Measurements from ENCODE around the gene SNX11.
"Not testable (repeated sequence)": the region's sequence is repeated elsewhere in the genome, so short reads cannot be mapped to it uniquely, and the experiment has no call there.

The SNX11 gene

GRCh38 chr17:48066192-48066591 is 41.4 kb upstream of the SNX11 start:
- TF ChIP-seq CTCF (IDR thresholded peaks at IDR 0.05; ENCODE audit: low read depth, low read length), result no peak
- H3K4me3 ChIP-seq (ENCODE audit: low read depth, low read length), result no peak overlapping the region
- in situ Hi-C loops (cut with HindIII; ENCODE audit: low sequenced_read_pairs), result no loop called here
- no peak for DNase-seq (ENCODE audit: low read depth, low spot score)

- TF ChIP-seq CTCF (IDR thresholded peaks at IDR 0.05; ENCODE audit: low read depth, low read length), result peak; percentile 14
- in situ Hi-C loops (cut with HindIII; ENCODE audit: low sequenced_read_pairs), result no loop called here
- no peak for DNase-seq (ENCODE audit: low read depth, low spot score)
- H3K4me3 ChIP-seq (ENCODE audit: low read depth, low read length), result no peak overlapping the region
These were observed 40.9 kb upstream of the SNX11 start for GRCh38 chr17:48066656-48067055.

- no peak for TF ChIP-seq CTCF (IDR thresholded peaks at IDR 0.05; ENCODE audit: low read depth, low read length)
- in situ Hi-C loops (cut with HindIII; ENCODE audit: low sequenced_read_pairs), result no loop called here
- no peak overlapping the region for H3K4me3 ChIP-seq (ENCODE audit: low read depth, low read length)
- no peak for DNase-seq (ENCODE audit: low read depth, low spot score)
These were observed 40.3 kb upstream of the SNX11 start for GRCh38 chr17:48067245-48067644.

- H3K4me3 ChIP-seq (ENCODE audit: low read depth, low read length); in situ Hi-C loops (cut with HindIII; ENCODE audit: low sequenced_read_pairs); DNase-seq (ENCODE audit: low read depth, low spot score): not testable (repeated sequence)
These were observed 39.8 kb upstream of the SNX11 start for GRCh38 chr17:48067808-48068207.

- H3K4me3 ChIP-seq (ENCODE audit: low read depth, low read length), result no peak overlapping the region
- in situ Hi-C loops (cut with HindIII; ENCODE audit: low sequenced_read_pairs), result no loop called here
- TF ChIP-seq CTCF (IDR thresholded peaks at IDR 0.05; ENCODE audit: low read depth, low read length), result peak; percentile 57
- DNase-seq (ENCODE audit: low read depth, low spot score), result peak; percentile 26
These were observed 39.0 kb upstream of the SNX11 start for GRCh38 chr17:48068491-48068961.

- no peak for DNase-seq (ENCODE audit: low read depth, low spot score)
- in situ Hi-C loops (cut with HindIII; ENCODE audit: low sequenced_read_pairs), result no loop called here
- H3K4me3 ChIP-seq (ENCODE audit: low read depth, low read length), result no peak overlapping the region
- TF ChIP-seq CTCF (IDR thresholded peaks at IDR 0.05; ENCODE audit: low read depth, low read length), result no peak
These were observed 37.4 kb upstream of the SNX11 start for GRCh38 chr17:48070195-48070594.

- no peak for DNase-seq (ENCODE audit: low read depth, low spot score)
- no peak overlapping the region for H3K4me3 ChIP-seq (ENCODE audit: low read depth, low read length)
- TF ChIP-seq CTCF (IDR thresholded peaks at IDR 0.05; ENCODE audit: low read depth, low read length), result no peak
- in situ Hi-C loops (cut with HindIII; ENCODE audit: low sequenced_read_pairs), result no loop called here
These were observed 35.9 kb upstream of the SNX11 start for GRCh38 chr17:48071654-48072053.

- DNase-seq (ENCODE audit: low read depth, low spot score), result not testable (repeated sequence)
These were observed 34.8 kb upstream of the SNX11 start for GRCh38 chr17:48072811-48073210.

GRCh38 chr17:48073566-48074094 is 33.9 kb upstream of the SNX11 start:
- in situ Hi-C loops (cut with HindIII; ENCODE audit: low sequenced_read_pairs); H3K4me3 ChIP-seq (ENCODE audit: low read depth, low read length); DNase-seq (ENCODE audit: low read depth, low spot score): not testable (repeated sequence)

More at GRCh38 chr17:48072811-48073210, 34.8 kb upstream of the SNX11 start:
- H3K4me3 ChIP-seq (ENCODE audit: low read depth, low read length); in situ Hi-C loops (cut with HindIII; ENCODE audit: low sequenced_read_pairs): not testable (repeated sequence)

Data from astrocyte of the spinal cord (primary cell).